ENCODE measurements around the gene DLG5.

- TF ChIP-seq CTCF (IDR thresholded peaks at IDR 0.05) (no peak), POLR2A (IDR thresholded peaks at IDR 0.05) (no peak)
Measured at GRCh38 chr10:77807706-77808105, 118.8 kb downstream of the DLG5 start.
